Measurements from ENCODE around the gene USP24.

DNA sequence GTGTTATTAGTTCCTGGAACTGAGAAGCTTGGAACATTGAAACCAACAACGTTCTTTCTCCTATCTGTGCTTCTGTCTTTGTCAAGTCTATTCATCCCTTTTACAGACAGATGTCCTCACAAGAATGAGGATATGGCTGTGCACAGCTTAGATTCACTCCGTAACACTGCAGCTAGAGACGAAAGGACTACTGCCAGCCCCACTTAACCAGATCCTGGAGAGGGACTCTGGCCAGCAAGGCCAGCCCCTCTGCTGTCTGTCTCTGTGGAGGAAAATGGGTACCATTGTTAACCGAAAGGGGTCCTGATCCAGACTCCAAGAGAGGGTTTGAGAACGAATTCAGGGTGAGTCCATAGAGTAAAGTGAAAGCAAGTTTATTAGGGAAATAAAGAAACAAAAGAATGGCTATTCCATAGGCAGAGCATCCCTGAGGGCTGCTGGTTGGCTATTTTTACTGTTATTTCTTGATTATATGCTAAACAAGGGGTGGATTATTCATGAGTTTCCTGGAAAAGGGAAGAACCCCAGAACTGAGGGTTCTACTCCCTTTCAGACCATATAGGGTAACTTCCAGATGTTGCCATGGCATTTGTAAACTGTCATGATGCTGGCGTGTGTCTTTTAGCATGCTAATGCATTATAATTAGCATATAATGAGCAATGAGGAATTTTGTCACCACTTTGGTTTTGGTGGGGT is 17.4 kb upstream of the USP24 start:
- TF ChIP-seq CREB1 (CRISPR knock-in tag; IDR thresholded peaks at IDR 0.05) (no peak), NR3C1 (CRISPR knock-in tag; conservative IDR thresholded peaks at IDR 0.05; ENCODE audit: low read depth) (no peak), FOXP1 (CRISPR knock-in tag; IDR thresholded peaks at IDR 0.05; ENCODE audit: borderline replicate concordance) (no peak), CREM (CRISPR knock-in tag; IDR thresholded peaks at IDR 0.05) (no peak)
- TF ChIP-seq, protein P1, sequence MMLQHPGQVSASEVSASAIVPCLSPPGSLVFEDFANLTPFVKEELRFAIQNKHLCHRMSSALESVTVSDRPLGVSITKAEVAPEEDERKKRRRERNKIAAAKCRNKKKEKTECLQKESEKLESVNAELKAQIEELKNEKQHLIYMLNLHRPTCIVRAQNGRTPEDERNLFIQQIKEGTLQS (CRISPR knock-in tag; conservative IDR thresholded peaks at IDR 0.05), result no peak
- TF ChIP-seq, protein P2, sequence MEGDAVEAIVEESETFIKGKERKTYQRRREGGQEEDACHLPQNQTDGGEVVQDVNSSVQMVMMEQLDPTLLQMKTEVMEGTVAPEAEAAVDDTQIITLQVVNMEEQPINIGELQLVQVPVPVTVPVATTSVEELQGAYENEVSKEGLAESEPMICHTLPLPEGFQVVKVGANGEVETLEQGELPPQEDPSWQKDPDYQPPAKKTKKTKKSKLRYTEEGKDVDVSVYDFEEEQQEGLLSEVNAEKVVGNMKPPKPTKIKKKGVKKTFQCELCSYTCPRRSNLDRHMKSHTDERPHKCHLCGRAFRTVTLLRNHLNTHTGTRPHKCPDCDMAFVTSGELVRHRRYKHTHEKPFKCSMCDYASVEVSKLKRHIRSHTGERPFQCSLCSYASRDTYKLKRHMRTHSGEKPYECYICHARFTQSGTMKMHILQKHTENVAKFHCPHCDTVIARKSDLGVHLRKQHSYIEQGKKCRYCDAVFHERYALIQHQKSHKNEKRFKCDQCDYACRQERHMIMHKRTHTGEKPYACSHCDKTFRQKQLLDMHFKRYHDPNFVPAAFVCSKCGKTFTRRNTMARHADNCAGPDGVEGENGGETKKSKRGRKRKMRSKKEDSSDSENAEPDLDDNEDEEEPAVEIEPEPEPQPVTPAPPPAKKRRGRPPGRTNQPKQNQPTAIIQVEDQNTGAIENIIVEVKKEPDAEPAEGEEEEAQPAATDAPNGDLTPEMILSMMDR (IDR thresholded peaks at IDR 0.05), result no peak
- TF ChIP-seq, protein P3, sequence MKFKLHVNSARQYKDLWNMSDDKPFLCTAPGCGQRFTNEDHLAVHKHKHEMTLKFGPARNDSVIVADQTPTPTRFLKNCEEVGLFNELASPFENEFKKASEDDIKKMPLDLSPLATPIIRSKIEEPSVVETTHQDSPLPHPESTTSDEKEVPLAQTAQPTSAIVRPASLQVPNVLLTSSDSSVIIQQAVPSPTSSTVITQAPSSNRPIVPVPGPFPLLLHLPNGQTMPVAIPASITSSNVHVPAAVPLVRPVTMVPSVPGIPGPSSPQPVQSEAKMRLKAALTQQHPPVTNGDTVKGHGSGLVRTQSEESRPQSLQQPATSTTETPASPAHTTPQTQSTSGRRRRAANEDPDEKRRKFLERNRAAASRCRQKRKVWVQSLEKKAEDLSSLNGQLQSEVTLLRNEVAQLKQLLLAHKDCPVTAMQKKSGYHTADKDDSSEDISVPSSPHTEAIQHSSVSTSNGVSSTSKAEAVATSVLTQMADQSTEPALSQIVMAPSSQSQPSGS (CRISPR knock-in tag; IDR thresholded peaks at IDR 0.05; ENCODE audit: borderline replicate concordance, low read depth), result no peak
- TF ChIP-seq, protein P4, sequence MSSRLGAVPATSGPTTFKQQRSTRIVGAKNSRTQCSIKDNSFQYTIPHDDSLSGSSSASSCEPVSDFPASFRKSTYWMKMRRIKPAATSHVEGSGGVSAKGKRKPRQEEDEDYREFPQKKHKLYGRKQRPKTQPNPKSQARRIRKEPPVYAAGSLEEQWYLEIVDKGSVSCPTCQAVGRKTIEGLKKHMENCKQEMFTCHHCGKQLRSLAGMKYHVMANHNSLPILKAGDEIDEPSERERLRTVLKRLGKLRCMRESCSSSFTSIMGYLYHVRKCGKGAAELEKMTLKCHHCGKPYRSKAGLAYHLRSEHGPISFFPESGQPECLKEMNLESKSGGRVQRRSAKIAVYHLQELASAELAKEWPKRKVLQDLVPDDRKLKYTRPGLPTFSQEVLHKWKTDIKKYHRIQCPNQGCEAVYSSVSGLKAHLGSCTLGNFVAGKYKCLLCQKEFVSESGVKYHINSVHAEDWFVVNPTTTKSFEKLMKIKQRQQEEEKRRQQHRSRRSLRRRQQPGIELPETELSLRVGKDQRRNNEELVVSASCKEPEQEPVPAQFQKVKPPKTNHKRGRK (CRISPR knock-in tag; IDR thresholded peaks at IDR 0.05; ENCODE audit: borderline replicate concordance), result no peak
